GM21526 (cell line): Measurements from ENCODE around the gene USH2A.

Experiments used
- ATAC-seq: cut with Tn5 transposase; IDR thresholded peaks from one replicate; pipeline ENCODE4 v1.9.1; 2021; ENCODE audit warnings: moderate library complexity; ENCODE audit not compliant: unreplicated experiment, low FRiP score

Gene USH2A

GRCh38 chr1:216210081-216210480, 213.2 kb downstream of the USH2A start:
- no peak for ATAC-seq

DNA sequence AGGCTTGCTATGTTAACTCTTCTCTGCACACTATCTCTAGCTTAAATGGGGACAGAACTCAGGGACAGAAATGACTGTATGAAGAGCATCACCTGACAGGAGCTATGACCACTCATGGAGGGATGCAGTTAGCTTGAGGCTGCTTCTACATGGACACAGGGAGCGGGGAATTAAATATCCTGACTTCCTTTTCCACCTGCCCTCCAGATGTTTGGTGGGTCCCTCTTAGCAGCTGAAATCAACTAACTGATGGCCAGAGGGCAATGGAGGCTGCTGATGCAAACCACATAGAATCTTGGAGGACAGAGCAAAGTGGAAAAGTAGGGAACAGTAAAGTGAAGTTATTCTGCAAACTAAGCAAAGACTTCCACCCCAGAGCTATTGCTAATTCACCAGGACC, 214.1 kb downstream of the USH2A start:
- no peak for ATAC-seq

- ATAC-seq: no peak
These were observed 216.1 kb downstream of the USH2A start for GRCh38 chr1:216207154-216207553.

GRCh38 chr1:216205176-216205575, 218.1 kb downstream of the USH2A start:
- ATAC-seq: no peak

DNA sequence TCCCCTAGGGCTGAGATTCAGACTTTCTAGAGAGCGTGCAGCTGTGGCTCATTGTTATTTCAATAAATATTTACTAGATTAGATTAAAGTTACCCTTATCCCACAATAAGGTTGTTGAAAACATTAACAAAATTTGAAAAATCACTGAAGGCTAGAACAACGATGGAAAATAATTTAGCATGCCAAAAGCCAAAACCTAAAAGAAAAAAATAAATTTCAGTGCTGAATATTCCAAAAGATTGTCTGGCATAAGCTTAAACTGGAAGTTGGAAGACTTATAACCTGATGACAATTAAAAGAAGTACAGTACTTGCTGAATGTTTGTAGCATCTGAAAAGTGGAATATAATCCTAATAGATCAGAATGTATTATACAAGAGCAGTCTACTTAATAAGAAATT, 221.3 kb downstream of the USH2A start:
- no peak for ATAC-seq

DNA sequence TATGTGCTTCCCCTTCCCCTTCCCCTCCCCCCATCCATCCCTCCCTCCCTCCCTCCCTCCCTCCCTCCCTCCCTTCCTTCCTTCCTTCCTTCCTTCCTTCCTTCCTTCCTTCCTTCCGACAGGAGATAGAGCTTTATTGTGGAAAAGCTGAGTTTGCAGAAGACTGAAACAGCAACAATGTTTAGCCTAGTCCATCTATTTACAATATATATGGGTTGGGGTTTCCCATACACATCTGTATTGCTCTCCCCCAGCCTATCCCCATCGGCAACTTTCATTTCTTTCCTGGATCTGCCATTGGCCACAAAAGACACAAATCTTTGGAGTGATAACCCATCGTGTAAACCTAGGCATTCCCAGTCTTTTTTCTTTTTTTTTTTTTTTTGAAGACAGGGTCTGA, 222.3 kb downstream of the USH2A start:
- ATAC-seq: no peak

DNA sequence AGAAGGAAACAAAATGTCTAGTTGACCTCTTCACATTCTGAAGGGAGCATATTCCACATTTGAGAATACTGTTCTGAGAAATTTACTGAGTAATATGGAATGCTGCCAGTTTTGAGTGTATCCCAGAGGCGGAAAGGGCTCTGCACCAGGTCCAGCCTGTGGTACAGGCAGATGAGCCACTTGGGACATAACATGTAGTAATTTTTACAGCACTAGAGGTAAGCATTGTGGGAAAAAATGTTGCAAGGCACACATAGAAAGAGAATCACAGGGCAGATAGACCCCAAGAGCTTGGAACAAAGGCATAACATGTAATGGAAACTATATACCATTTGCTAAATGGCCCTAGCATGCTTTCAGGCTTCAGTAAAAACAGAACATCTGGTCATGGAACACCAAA, 228.5 kb downstream of the USH2A start:
- no peak for ATAC-seq

GRCh38 chr1:216193839-216194443, 229.3 kb downstream of the USH2A start:
- no peak for ATAC-seq

DNA sequence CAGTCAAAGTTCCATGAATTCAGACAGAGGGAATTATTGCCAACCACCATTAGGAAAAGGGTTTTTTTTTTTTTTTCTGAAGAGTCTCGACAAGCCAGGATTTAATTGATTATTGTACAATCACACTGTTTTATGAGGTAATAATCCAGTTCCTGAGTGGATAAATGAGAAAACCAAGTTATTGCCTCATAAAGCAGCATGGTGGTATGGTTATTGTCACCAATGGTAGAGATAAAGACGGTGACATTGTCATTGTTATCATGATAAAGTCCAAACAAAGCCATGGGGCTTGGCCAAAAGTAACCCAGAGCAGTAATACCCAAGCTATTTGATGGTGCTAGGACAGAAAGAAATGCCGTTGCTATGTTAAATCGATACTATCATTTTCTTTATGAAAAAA, 232.8 kb downstream of the USH2A start:
- ATAC-seq: no peak

GRCh38 chr1:216186816-216187215, 236.4 kb downstream of the USH2A start:
- ATAC-seq: no peak

- ATAC-seq: no peak
These were observed 237.1 kb downstream of the USH2A start for GRCh38 chr1:216186141-216186540.

GRCh38 chr1:216184126-216184680, 239.0 kb downstream of the USH2A start:
- no peak for ATAC-seq

GRCh38 chr1:216183454-216183853, 239.8 kb downstream of the USH2A start:
- ATAC-seq: no peak

DNA sequence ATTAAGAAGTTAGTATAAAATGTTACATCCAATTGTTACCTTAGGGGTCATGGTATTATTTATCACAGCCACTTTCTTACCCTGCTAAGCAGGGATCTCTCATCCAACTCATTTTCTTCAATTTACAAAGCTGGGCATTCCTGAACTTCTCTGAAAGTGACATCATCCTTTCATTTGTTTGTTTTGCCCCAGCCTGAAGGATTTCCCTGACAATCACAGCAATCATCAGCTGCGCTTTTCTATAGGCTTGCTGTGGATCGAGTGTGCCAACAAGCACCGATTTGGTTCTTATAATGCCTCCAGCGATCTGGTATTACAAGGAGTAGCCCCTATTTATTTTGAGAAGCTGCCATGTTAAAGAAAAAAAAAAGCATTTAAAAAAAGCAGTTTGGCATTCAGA, 240.2 kb downstream of the USH2A start:
- no peak for ATAC-seq

DNA sequence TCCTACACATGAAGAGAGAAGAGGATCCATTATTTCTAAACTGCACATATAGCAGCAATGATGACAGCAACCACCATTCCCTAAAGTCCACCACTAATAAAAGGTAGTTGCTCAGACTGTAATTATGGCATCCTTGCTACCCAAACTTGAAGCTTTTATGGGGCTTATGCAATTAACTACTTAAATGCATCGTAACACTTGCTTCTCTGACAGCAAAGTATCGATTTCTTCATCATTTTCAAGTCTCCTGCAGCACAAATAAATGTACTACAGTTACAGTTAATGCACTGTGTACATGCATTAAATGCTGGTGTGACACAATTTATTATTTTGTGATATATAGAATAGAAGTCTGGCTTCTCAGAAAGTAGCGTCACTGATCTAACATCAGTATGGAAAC, 241.7 kb downstream of the USH2A start:
- ATAC-seq: no peak

GRCh38 chr1:216178281-216178680, 245.0 kb downstream of the USH2A start:
- ATAC-seq: no peak

GRCh38 chr1:216176970-216177369, 246.3 kb downstream of the USH2A start:
- ATAC-seq: no peak

DNA sequence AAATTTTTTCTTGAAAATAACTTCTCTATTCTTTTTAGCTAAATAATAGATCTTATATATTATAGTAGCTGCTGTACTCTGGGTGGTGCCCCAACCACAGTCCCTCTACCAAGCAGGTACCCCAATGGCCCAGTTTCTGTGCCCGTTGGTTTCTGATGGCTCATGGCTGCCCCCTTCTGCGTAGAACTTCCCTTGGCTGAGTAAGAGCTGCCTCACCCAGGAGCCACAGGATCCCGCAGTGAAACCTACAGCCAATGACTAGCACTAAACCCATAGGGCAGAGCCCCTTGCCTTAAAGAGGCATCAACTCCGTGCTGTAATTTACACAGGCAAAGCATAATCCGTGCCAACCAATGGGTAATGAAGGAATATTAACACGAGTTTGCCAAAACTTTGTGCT, 247.5 kb downstream of the USH2A start:
- ATAC-seq: no peak

DNA sequence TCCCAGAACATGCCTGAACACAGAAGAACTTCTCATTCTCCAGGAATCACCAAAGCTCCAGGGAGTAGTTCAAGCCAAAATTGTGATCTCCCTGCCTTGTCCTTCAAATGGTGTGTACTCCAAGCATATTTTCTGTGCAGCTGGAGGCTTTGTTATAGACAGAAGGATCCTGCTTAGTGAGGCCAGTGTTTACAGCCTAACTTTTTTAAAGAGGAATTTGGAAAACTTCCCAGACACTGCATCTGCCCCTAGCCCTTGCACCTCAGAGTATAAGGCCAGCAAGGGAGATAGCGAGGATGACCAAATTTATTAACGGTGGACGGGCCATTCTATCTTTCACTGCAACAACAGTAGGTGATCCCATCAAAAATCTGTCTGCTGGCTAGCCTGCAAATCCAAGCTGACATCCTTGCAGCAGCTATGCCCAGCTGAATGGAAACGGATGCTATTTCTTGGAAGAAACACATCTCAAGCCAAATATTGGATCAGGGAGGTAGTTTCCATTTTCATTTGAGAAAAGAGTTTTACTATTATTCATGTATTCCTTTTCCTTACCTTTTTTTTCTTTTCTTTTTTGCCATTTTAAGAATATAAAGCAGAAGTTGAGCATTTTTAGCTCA, 249.8 kb downstream of the USH2A start:
- ATAC-seq: no peak

DNA sequence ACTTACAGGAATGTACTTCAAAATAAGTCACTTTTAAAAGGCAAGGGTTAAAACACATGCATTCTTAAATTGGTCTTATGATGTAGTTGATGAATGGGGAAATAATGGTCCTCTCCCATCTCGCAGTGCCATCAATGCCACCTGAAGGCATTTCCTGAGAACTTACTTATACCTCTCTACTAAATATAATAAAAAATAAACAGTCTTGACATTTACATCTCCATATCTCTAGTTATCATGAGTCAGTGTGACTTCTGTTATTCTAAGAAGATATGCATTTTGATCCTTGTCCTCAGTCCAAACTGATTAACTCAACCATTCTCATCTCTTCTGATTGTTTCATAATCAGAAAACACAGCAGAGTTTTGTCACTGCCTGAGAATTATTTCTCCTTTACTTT, 253.9 kb downstream of the USH2A start:
- no peak for ATAC-seq

GRCh38 chr1:216168546-216168945, 254.7 kb downstream of the USH2A start:
- no peak for ATAC-seq

GRCh38 chr1:216154063-216154462, 269.2 kb downstream of the USH2A start:
- no peak for ATAC-seq
